HFF-Myc (cell line): ENCODE data around the gene GRAMD2B.

Experiments used
- DNase-seq: peaks from one replicate; pipeline ENCODE4 v3.0.0-alpha.2; 2011; ENCODE audit warnings: low read depth; ENCODE audit errors: extremely low read depth
- H3K4me3 ChIP-seq: replicated peaks from 2 replicates; pipeline ENCODE4 v1.5.1; 2011; ENCODE audit warnings: low read depth, mild to moderate bottlenecking, control low read depth, low read length
- CTCF ChIP-seq: IDR thresholded peaks from 2 replicates; pipeline ENCODE4 v1.5.1; 2012; ENCODE audit warnings: mild to moderate bottlenecking, low read depth, low read length, control low read depth; ENCODE audit errors: missing control alignments

Gene GRAMD2B

GRCh38 chr5:126527158-126527557, 103.9 kb downstream of the GRAMD2B start:
- no peak overlapping the region for H3K4me3 ChIP-seq
- no peak for DNase-seq
- no peak for TF ChIP-seq CTCF

GRCh38 chr5:126527892-126528291, 104.7 kb downstream of the GRAMD2B start:
- no peak for DNase-seq
- no peak overlapping the region for H3K4me3 ChIP-seq
- no peak for TF ChIP-seq CTCF

DNA sequence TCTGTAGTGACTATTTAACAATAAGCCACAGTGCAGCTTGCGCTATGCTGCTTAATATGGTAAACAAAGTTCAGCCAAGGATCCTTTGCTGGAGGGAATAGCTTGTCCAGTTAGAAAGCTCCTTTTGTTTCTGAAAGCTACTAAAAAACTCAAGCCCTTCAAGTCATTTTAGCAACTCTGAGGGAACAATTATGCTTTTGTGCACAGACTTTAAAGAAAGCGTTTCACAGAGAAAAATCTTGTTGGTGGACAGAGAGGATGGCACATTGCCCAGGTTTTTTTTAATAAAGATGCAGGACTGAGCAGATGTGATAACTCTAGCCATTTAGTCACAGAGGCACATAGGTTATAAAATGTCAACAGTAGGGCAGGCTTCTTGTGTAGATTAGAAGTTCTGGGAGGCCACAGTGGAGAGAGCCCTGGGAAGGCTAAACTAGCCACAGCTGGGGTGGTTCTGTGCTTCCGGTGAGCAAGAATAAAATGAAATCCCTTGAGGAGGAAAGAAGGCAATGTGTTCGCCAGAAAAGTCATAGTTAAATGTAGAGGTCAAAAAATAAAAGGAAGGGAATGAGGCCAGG, 108.4 kb downstream of the GRAMD2B start:
- H3K4me3 ChIP-seq = no peak overlapping the region
- TF ChIP-seq CTCF = no peak
- DNase-seq = no peak

GRCh38 chr5:126534553-126534952, 111.3 kb downstream of the GRAMD2B start:
- no peak for TF ChIP-seq CTCF
- no peak for DNase-seq
- H3K4me3 ChIP-seq = no peak overlapping the region

DNA sequence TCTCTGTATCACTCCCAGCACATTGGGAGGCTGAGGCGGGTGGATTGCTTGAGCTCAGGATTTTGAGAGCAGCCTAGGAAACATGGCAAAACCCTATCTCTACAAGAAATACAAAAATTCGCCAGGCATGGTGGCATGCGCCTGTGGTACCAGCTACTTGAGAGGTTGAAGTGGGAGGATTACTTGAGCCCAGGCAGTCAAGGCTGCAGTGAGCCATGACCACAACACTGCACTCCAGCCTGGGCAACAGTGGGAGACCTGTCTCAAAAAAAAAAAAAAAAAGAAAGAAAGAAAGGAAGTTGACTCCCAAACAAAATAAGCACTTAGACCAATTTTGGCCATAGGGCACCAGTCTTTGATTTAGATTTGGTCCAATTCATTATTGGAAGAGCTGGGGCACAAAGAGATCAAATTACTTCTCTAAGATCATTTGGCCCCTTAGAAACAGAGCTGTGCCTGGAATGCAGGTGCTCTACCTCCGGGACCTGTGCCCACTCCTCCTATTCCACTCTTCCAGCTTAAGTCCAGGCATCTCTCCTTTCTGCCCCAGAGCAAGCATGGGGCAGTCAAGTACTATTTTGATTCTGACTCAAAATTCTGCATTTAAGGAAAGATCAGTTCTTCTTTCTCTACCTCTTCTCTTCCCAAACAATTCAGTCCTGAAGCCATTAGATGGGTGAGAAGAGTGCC, 112.8 kb downstream of the GRAMD2B start:
- no peak overlapping the region for H3K4me3 ChIP-seq
- TF ChIP-seq CTCF = no peak
- DNase-seq = no peak

DNA sequence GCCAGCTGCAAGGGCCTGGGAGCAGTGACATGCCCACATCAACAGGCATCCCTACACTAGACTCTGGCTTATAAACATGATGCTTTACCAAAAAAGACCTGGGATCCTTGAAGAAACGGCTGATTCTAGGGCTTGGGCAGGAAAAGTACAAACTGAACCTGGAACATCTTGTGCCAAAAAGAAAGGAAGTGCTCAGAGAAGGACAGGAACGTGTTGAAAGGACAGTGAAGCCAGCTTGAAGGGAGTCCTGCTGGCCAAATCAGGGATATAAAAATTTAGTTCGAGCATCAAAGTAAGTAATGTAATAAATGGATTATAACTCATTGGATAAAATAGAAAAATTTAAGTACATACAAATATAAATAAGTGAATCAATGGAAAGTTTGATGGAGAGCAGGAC, 113.7 kb downstream of the GRAMD2B start:
- TF ChIP-seq CTCF = no peak
- no peak overlapping the region for H3K4me3 ChIP-seq
- DNase-seq = no peak
